ENCODE measurements around the gene CACNA1I. TPM values are rescaled to one million over a fixed set of nuclear protein-coding genes. Genes with fewer than 3 reads are reported as not detected.

Gene CACNA1I
- total and polyA plus RNA-seq, 2 donors from 2014 or later = 0.63 TPM; not detected in 1

GRCh38 chr22:39583066-39583667 lies 12.6 kb downstream of the CACNA1I start:
- H3K27me3 ChIP-seq (ENCODE audit: control insufficient read depth, insufficient read depth, low read length) = no peaks in the 10 kb centered on the region
- intact Hi-C loops (cut with DNase I) = no loop called here
- no peak for DNase-seq
- TF ChIP-seq, protein P1, sequence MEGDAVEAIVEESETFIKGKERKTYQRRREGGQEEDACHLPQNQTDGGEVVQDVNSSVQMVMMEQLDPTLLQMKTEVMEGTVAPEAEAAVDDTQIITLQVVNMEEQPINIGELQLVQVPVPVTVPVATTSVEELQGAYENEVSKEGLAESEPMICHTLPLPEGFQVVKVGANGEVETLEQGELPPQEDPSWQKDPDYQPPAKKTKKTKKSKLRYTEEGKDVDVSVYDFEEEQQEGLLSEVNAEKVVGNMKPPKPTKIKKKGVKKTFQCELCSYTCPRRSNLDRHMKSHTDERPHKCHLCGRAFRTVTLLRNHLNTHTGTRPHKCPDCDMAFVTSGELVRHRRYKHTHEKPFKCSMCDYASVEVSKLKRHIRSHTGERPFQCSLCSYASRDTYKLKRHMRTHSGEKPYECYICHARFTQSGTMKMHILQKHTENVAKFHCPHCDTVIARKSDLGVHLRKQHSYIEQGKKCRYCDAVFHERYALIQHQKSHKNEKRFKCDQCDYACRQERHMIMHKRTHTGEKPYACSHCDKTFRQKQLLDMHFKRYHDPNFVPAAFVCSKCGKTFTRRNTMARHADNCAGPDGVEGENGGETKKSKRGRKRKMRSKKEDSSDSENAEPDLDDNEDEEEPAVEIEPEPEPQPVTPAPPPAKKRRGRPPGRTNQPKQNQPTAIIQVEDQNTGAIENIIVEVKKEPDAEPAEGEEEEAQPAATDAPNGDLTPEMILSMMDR (IDR thresholded peaks at IDR 0.05; ENCODE audit: borderline replicate concordance, extremely low read depth, insufficient read depth) = no peak
- H3K9me3 ChIP-seq (ENCODE audit: control insufficient read depth in 2 of 3, insufficient read depth in 1 of 3, low read length in 3 of 3) = no peaks in the 10 kb centered on the region
- H3K4me1 ChIP-seq (ENCODE audit: control insufficient read depth in 2 of 3, insufficient read depth in 2 of 3, low read depth in 1 of 3, low read length in 3 of 3) = no peaks in the 10 kb centered on the region
- no peak for FAIRE-seq
- no peaks in the 10 kb centered on the region for H3K36me3 ChIP-seq (ENCODE audit: control insufficient read depth in 2 of 3, insufficient read depth in 3 of 3, low read length in 3 of 3)
- H3K4me3 ChIP-seq (ENCODE audit: low read length in 3 of 3) = no peak overlapping the region
- H3K9ac ChIP-seq (ENCODE audit: low read length in 3 of 3) = no peak overlapping the region
- H3K27ac ChIP-seq (ENCODE audit: low read depth in 2 of 2, low read length in 2 of 2) = no peak overlapping the region

DNA sequence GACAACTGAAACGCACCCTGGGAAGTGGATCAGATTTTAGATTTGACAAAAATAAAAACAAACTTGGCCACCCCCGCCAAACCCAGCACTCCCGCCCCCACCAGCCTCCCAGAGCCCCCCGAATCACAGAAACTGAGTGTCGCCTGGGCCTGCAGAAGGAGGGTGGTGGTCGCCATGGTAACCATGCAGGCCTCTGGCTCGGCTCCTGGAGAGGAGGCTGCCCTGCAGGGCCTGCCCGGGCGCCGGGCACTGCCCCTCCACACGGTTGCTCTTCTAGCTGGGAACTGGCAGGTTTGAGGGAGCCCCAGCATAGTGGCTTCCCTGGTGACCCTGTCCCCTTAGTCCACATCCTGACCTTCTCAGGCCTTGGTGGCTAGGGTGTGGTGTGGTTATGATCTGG lies 19.3 kb downstream of the CACNA1I start:
- Histone ChIP-seq H3K4me1 (ENCODE audit: control insufficient read depth in 2 of 3, insufficient read depth in 2 of 3, low read depth in 1 of 3, low read length in 3 of 3) (no peaks in the 10 kb centered on the region), H3K9me3 (ENCODE audit: control insufficient read depth in 2 of 3, insufficient read depth in 1 of 3, low read length in 3 of 3) (no peaks in the 10 kb centered on the region), H3K9ac (ENCODE audit: low read length in 3 of 3) (no peak overlapping the region), H3K36me3 (ENCODE audit: control insufficient read depth in 2 of 3, insufficient read depth in 3 of 3, low read length in 3 of 3) (no peaks in the 10 kb centered on the region), H3K27me3 (ENCODE audit: control insufficient read depth, insufficient read depth, low read length) (no peaks in the 10 kb centered on the region), H3K27ac (ENCODE audit: low read depth in 2 of 2, low read length in 2 of 2) (no peak overlapping the region), H3K4me3 (ENCODE audit: low read length in 3 of 3) (no peak overlapping the region)
- TF ChIP-seq, protein P1 (IDR thresholded peaks at IDR 0.05; ENCODE audit: borderline replicate concordance, extremely low read depth, insufficient read depth) = no peak
- no peak for FAIRE-seq
- intact Hi-C loops (cut with DNase I) = no loop called here
- peak in 2 of 5 donors; percentile 45 to 57 for DNase-seq

- H3K9ac ChIP-seq (ENCODE audit: low read length in 3 of 3) = no peak overlapping the region
- H3K27ac ChIP-seq (ENCODE audit: low read depth in 2 of 2, low read length in 2 of 2) = no peak overlapping the region
- H3K27me3 ChIP-seq (ENCODE audit: control insufficient read depth, insufficient read depth, low read length) = no peaks in the 10 kb centered on the region
- no peak for FAIRE-seq
- no peaks in the 10 kb centered on the region for H3K9me3 ChIP-seq (ENCODE audit: control insufficient read depth in 2 of 3, insufficient read depth in 1 of 3, low read length in 3 of 3)
- H3K4me1 ChIP-seq (ENCODE audit: control insufficient read depth in 2 of 3, insufficient read depth in 2 of 3, low read depth in 1 of 3, low read length in 3 of 3) = no peaks in the 10 kb centered on the region
- DNase-seq = peak in 1 of 5 donors; percentile 87
- H3K4me3 ChIP-seq (ENCODE audit: low read length in 3 of 3) = no peak overlapping the region
- TF ChIP-seq, protein P1 (IDR thresholded peaks at IDR 0.05; ENCODE audit: borderline replicate concordance, extremely low read depth, insufficient read depth) = no peak
- intact Hi-C loops (cut with DNase I) = no loop called here
- H3K36me3 ChIP-seq (ENCODE audit: control insufficient read depth in 2 of 3, insufficient read depth in 3 of 3, low read length in 3 of 3) = no peaks in the 10 kb centered on the region
Measured at GRCh38 chr22:39592081-39593065, 21.8 kb downstream of the CACNA1I start.
